SU-DHL-6 (cell line): Measurements from ENCODE around the gene PRDM16.

Experiments
- H2AFZ ChIP-seq: fragments of 200-600 bp; sonication (generic); 2 replicates; pipeline ENCODE4 v1.6.1; 2014; ENCODE audit warnings: low read depth, mild to moderate bottlenecking, moderate library complexity, mixed read lengths, antibody characterized with exemption, low read length; ENCODE audit not compliant: severe bottlenecking
- H3F3A ChIP-seq: fragments of 200-600 bp; shearing (Covaris generic); 2 replicates; pipeline ENCODE4 v1.6.0; 2016; ENCODE audit warnings: antibody characterized with exemption, mild to moderate bottlenecking; ENCODE audit not compliant: insufficient read depth
- H3K27ac ChIP-seq: fragments of 200-600 bp; sonication (generic); 2 replicates; pipeline ENCODE4 v1.5.1; 2016; ENCODE audit warnings: low read depth, mild to moderate bottlenecking, low read length, moderate library complexity, mixed read lengths
- H3K27me3 ChIP-seq: fragments of 200-600 bp; sonication (generic), shearing (Covaris generic); 2 replicates; pipeline ENCODE4 v1.6.0; 2014; ENCODE audit warnings: mild to moderate bottlenecking, low read length
- H3K36me3 ChIP-seq: fragments of 200-600 bp; sonication (generic); 2 replicates; pipeline ENCODE4 v1.6.1; 2014; ENCODE audit warnings: mild to moderate bottlenecking, low read length, mixed read lengths
- H3K4me2 ChIP-seq: fragments of 300-600, 200-600 bp; shearing (Covaris generic), sonication (generic); 2 replicates; pipeline ENCODE4 v1.6.0; 2014; ENCODE audit warnings: low read length, low read depth, mild to moderate bottlenecking; ENCODE audit not compliant: poor library complexity, severe bottlenecking
- H3K4me3 ChIP-seq: fragments of 200-600 bp; sonication (generic); 2 replicates; pipeline ENCODE4 v1.5.1; 2014; ENCODE audit warnings: antibody characterized with exemption, low read length, mild to moderate bottlenecking, mixed read lengths; ENCODE audit not compliant: insufficient read depth, poor library complexity, severe bottlenecking
- H3K79me2 ChIP-seq: fragments of 200-600 bp; sonication (generic); 2 replicates; pipeline ENCODE4 v1.6.1; 2014; ENCODE audit warnings: mild to moderate bottlenecking, low read length, moderate library complexity; ENCODE audit not compliant: insufficient read depth
- H3K9ac ChIP-seq: fragments of 200-600 bp; sonication (generic); 2 replicates; pipeline ENCODE4 v1.7.0; 2014; ENCODE audit warnings: mild to moderate bottlenecking, low read length
- H3K9me2 ChIP-seq: fragments of 200-600 bp; sonication (generic); replicated peaks from 2 replicates; pipeline ENCODE4 v1.6.1; 2014; ENCODE audit warnings: low read length; ENCODE audit not compliant: insufficient read depth
- H3K9me3 ChIP-seq: fragments of 200-600 bp; sonication (generic); 2 replicates; pipeline ENCODE4 v1.6.1; 2014; ENCODE audit warnings: low read length, mixed read lengths; ENCODE audit not compliant: insufficient read depth
- H4K20me1 ChIP-seq: fragments of 200-600 bp; sonication (generic); 2 replicates; pipeline ENCODE4 v1.6.1; 2014; ENCODE audit warnings: low read depth, mild to moderate bottlenecking, antibody characterized with exemption, low read length, moderate library complexity, mixed read lengths
- CTCF ChIP-seq: fragments of 200-600 bp; sonication (generic); IDR thresholded peaks from one replicate; pipeline ENCODE4 v1.5.1; 2017; ENCODE audit warnings: antibody characterized with exemption, mild to moderate bottlenecking, low read length, moderate library complexity; ENCODE audit not compliant: insufficient read depth, poor library complexity, severe bottlenecking
- EZH2phosphoT487 ChIP-seq: fragments of 200-600 bp; sonication (generic), shearing (Covaris generic); conservative IDR thresholded peaks from 2 replicates; pipeline ENCODE4 v1.6.1; 2018; ENCODE audit warnings: mild to moderate bottlenecking, antibody characterized with exemption, low read length, moderate library complexity, mixed read lengths

PRDM16 gene

GRCh38 chr1:3245768-3246167 is 176.8 kb downstream of the PRDM16 start:
- H2AFZ ChIP-seq, result no peak overlapping the region
- H3K4me3 ChIP-seq, result no peak overlapping the region
- H3F3A ChIP-seq, result no peaks in the 10 kb centered on the region
- no peaks in the 10 kb centered on the region for H3K9me2 ChIP-seq
- no peaks in the 10 kb centered on the region for H3K79me2 ChIP-seq
- TF ChIP-seq EZH2phosphoT487, result no peak
- TF ChIP-seq CTCF, result no peak
- no peaks in the 10 kb centered on the region for H3K9me3 ChIP-seq
- H4K20me1 ChIP-seq, result no peaks in the 10 kb centered on the region
- H3K27me3 ChIP-seq, result no peaks in the 10 kb centered on the region
- no peak overlapping the region for H3K4me2 ChIP-seq
- H3K27ac ChIP-seq, result no peak overlapping the region
- no peaks in the 10 kb centered on the region for H3K36me3 ChIP-seq
- no peak overlapping the region for H3K9ac ChIP-seq

DNA sequence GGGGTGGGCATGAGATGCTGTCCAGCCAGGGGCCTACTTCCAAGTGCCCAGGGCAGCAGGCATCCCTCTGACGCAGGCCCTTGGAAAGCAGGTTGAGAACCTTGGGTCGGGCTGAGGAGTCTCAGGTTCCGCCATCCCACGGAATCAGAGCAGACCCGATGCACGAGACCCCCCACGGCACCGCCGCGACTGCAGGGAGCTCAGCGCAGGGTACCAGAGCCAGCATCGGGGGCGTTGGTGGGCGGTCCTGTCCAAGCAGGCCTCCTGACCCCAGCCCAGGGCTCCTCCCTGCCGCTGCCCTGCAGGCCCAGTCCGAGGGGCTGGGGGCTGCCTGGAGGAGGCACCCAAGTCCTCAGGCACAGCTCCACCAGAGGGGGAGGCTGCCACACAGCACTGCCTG is 177.2 kb downstream of the PRDM16 start:
- TF ChIP-seq CTCF (no peak), EZH2phosphoT487 (no peak)
- H3K36me3 ChIP-seq, result no peaks in the 10 kb centered on the region
- H3F3A ChIP-seq, result no peaks in the 10 kb centered on the region
- H3K4me2 ChIP-seq, result no peak overlapping the region
- no peaks in the 10 kb centered on the region for H4K20me1 ChIP-seq
- no peak overlapping the region for H3K27ac ChIP-seq
- H3K9me3 ChIP-seq, result no peaks in the 10 kb centered on the region
- H3K27me3 ChIP-seq, result no peaks in the 10 kb centered on the region
- no peaks in the 10 kb centered on the region for H3K9me2 ChIP-seq
- no peaks in the 10 kb centered on the region for H3K79me2 ChIP-seq
- no peak overlapping the region for H3K9ac ChIP-seq
- no peak overlapping the region for H3K4me3 ChIP-seq
- no peak overlapping the region for H2AFZ ChIP-seq

GRCh38 chr1:3247521-3248121 is 178.6 kb downstream of the PRDM16 start:
- H3K27me3 ChIP-seq, result no peaks in the 10 kb centered on the region

More at GRCh38 chr1:3247521-3248121, 178.6 kb downstream of the PRDM16 start:
- TF ChIP-seq EZH2phosphoT487 (no peak), CTCF (no peak)
- H2AFZ ChIP-seq, result no peak overlapping the region
- no peak overlapping the region for H3K27ac ChIP-seq
- H3K9ac ChIP-seq, result no peak overlapping the region
- H3K4me3 ChIP-seq, result no peak overlapping the region
- no peak overlapping the region for H3K4me2 ChIP-seq
- no peaks in the 10 kb centered on the region for H3K79me2 ChIP-seq
- H4K20me1 ChIP-seq, result no peaks in the 10 kb centered on the region
- no peaks in the 10 kb centered on the region for H3K36me3 ChIP-seq
- H3F3A ChIP-seq, result no peaks in the 10 kb centered on the region
- H3K9me2 ChIP-seq, result no peaks in the 10 kb centered on the region
- H3K9me3 ChIP-seq, result no peaks in the 10 kb centered on the region
